Limb (tissue), 2 donors: ENCODE results near the gene ATP8A2.

ENCODE experiments used
- DNase-seq, 2 donors: peaks; one replicate each; pipeline ENCODE4 v3.0.0-alpha.2; 2016; ENCODE audit errors: extremely low spot score in 2 of 2

The ATP8A2 gene

GRCh38 chr13:25683662-25684370, 312.0 kb downstream of the ATP8A2 start:
- DNase-seq, result no peak

GRCh38 chr13:25684491-25684890, 312.7 kb downstream of the ATP8A2 start:
- no peak for DNase-seq

GRCh38 chr13:25686831-25687470, 315.2 kb downstream of the ATP8A2 start:
- no peak for DNase-seq

GRCh38 chr13:25687471-25688225, 315.9 kb downstream of the ATP8A2 start:
- DNase-seq, result no peak

GRCh38 chr13:25688536-25688935, 316.8 kb downstream of the ATP8A2 start:
- peak in 1 of 2 donors; percentile 41 for DNase-seq

- DNase-seq, result no peak
Measured at GRCh38 chr13:25689539-25689938, 317.8 kb downstream of the ATP8A2 start.

- DNase-seq, result no peak
Measured at GRCh38 chr13:25690582-25690981, 318.8 kb downstream of the ATP8A2 start.

- no peak for DNase-seq
Measured at GRCh38 chr13:25691654-25692053, 319.9 kb downstream of the ATP8A2 start.

GRCh38 chr13:25692099-25692498, 320.3 kb downstream of the ATP8A2 start:
- DNase-seq, result no peak

GRCh38 chr13:25699056-25699455, 327.3 kb downstream of the ATP8A2 start:
- DNase-seq, result no peak

GRCh38 chr13:25699600-25699999, 327.8 kb downstream of the ATP8A2 start:
- DNase-seq, result no peak

GRCh38 chr13:25701304-25701703, 329.5 kb downstream of the ATP8A2 start:
- no peak for DNase-seq

GRCh38 chr13:25702386-25702785, 330.6 kb downstream of the ATP8A2 start:
- DNase-seq, result no peak

- no peak for DNase-seq
Measured at GRCh38 chr13:25707726-25708125, 336.0 kb downstream of the ATP8A2 start.

- DNase-seq, result no peak
Measured at GRCh38 chr13:25708268-25708667, 336.5 kb downstream of the ATP8A2 start.

GRCh38 chr13:25709088-25709487, 337.3 kb downstream of the ATP8A2 start:
- DNase-seq, result no peak

- DNase-seq, result no peak
Measured at GRCh38 chr13:25715760-25716159, 344.0 kb downstream of the ATP8A2 start.

GRCh38 chr13:25717666-25718197, 346.0 kb downstream of the ATP8A2 start:
- DNase-seq, result no peak

GRCh38 chr13:25719666-25720065, 347.9 kb downstream of the ATP8A2 start:
- DNase-seq, result no peak

GRCh38 chr13:25722893-25723292, 351.1 kb downstream of the ATP8A2 start:
- DNase-seq, result no peak

- no peak for DNase-seq
Measured at GRCh38 chr13:25725104-25725503, 353.3 kb downstream of the ATP8A2 start.

- no peak for DNase-seq
Measured at GRCh38 chr13:25727250-25727649, 355.5 kb downstream of the ATP8A2 start.
